HG03521 (cell line): ENCODE measurements around the gene CDH12.
"Not testable (repeated sequence)": the region's sequence is repeated elsewhere in the genome, so short reads cannot be mapped to it uniquely, and the experiment has no call there.

Source experiments
- ATAC-seq: cut with Tn5 transposase; IDR thresholded peaks from one replicate; pipeline ENCODE4 v1.9.1; 2021; ENCODE audit warnings: mild to moderate bottlenecking, moderate library complexity; ENCODE audit not compliant: unreplicated experiment

CDH12 gene

GRCh38 chr5:22774214-22774613 is 78.9 kb downstream of the CDH12 start:
- not testable (repeated sequence) for ATAC-seq

- ATAC-seq, result no peak
These were observed 88.4 kb downstream of the CDH12 start for GRCh38 chr5:22764736-22765135.

- no peak for ATAC-seq
These were observed 95.4 kb downstream of the CDH12 start for GRCh38 chr5:22757776-22758175.

- ATAC-seq, result no peak
These were observed 99.0 kb downstream of the CDH12 start for GRCh38 chr5:22754155-22754554.

GRCh38 chr5:22751536-22751935 is 101.6 kb downstream of the CDH12 start:
- ATAC-seq, result no peak

- ATAC-seq, result no peak
These were observed 116.6 kb downstream of the CDH12 start for GRCh38 chr5:22736443-22737003.

- no peak for ATAC-seq
These were observed 118.2 kb downstream of the CDH12 start for GRCh38 chr5:22734907-22735306.

GRCh38 chr5:22728610-22729009 is 124.5 kb downstream of the CDH12 start:
- ATAC-seq, result no peak

- ATAC-seq, result no peak
These were observed 130.7 kb downstream of the CDH12 start for GRCh38 chr5:22722491-22722890.

GRCh38 chr5:22722056-22722455 is 131.1 kb downstream of the CDH12 start:
- no peak for ATAC-seq

- ATAC-seq, result no peak
These were observed 133.3 kb downstream of the CDH12 start for GRCh38 chr5:22719842-22720241.

- ATAC-seq, result no peak
These were observed 142.5 kb downstream of the CDH12 start for GRCh38 chr5:22710660-22711059.

GRCh38 chr5:22709743-22710142 is 143.4 kb downstream of the CDH12 start:
- no peak for ATAC-seq

- no peak for ATAC-seq
These were observed 144.3 kb downstream of the CDH12 start for GRCh38 chr5:22708770-22709328.

GRCh38 chr5:22706901-22707300 is 146.2 kb downstream of the CDH12 start:
- no peak for ATAC-seq

GRCh38 chr5:22699319-22699718 is 153.8 kb downstream of the CDH12 start:
- ATAC-seq, result no peak

- no peak for ATAC-seq
These were observed 160.0 kb downstream of the CDH12 start for GRCh38 chr5:22693121-22693520.

- no peak for ATAC-seq
These were observed 170.1 kb downstream of the CDH12 start for GRCh38 chr5:22683050-22683449.

- no peak for ATAC-seq
These were observed 174.3 kb downstream of the CDH12 start for GRCh38 chr5:22678886-22679285.

- no peak for ATAC-seq
These were observed 180.0 kb downstream of the CDH12 start for GRCh38 chr5:22673131-22673530.

GRCh38 chr5:22669345-22669744 is 183.8 kb downstream of the CDH12 start:
- ATAC-seq, result no peak

- ATAC-seq, result no peak
These were observed 187.3 kb downstream of the CDH12 start for GRCh38 chr5:22665801-22666200.

- no peak for ATAC-seq
These were observed 190.0 kb downstream of the CDH12 start for GRCh38 chr5:22663134-22663533.
